ENCODE data around the gene TMPRSS2. TPM values are rescaled to one million over a fixed set of nuclear protein-coding genes. Genes with fewer than 3 reads are reported as not detected.

The TMPRSS2 gene
- 2.6 and 3.0 TPM in 2 replicates for total RNA-seq (2014; rRNA removed; shearing (Covaris generic))

DNA sequence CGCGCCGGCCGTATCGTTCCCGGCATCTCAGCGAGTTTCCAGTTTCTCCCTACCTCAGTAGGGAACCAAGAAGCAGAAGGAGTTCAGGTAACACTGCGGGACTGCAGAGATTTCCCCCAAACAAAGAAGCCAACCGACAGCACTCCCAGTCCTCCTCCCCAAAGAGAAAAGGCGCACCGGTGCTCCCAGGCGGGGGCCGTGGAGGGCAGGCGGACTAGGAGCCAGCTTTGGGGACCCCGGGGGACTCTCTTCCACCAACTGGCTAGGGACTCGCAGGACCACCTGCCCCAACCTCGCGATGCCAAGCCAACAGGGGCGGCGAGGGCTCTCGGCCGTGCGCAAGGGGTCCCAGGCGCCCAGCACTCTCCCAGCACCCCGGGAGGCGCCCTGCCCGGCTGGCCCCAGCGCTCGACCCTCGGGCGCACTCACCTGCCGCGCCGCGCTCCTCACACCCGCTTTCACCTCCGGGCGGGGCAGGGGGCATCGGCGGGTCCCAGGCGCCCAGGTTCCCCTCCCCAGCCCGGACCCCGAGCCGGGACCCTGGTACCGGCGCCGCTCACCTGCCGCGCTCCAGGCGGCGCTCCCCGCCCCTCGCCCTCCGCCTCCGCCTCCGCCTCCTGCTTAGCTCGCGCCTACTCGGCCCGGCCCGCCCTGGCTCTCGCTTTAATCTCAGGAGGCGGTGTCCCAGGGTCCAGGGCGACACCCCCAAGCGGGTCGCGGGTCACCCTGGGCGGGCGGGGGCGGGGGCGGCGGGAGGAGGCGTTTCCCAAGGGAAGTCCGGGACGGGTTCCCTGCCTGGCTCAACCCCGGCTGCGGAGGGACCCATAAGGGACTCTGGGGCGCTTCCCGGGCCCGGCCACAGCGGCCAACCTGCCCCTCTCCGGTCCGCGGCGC is at the start of gene TMPRSS2:
TMPRSS2 (minus strand) TSS at position 638 of the 894 bp plus-strand sequence. CDS start 10,025 bp downstream, outside the sequence.
- Histone ChIP-seq H3K36me3 (replicated peaks; ENCODE audit: control insufficient read depth, insufficient read depth, low read length) (no peaks in the 10 kb centered on the region), H3K27me3 (ENCODE audit: control insufficient read depth, insufficient read depth, low read length) (peaks cover 44% of the 10 kb centered on the region), H3K4me3 (ENCODE audit: insufficient read depth, low read depth, low read length) (peak within 1 kb of the TSS; percentile 77)
- DNase-seq, result peak; percentile 86

DNA sequence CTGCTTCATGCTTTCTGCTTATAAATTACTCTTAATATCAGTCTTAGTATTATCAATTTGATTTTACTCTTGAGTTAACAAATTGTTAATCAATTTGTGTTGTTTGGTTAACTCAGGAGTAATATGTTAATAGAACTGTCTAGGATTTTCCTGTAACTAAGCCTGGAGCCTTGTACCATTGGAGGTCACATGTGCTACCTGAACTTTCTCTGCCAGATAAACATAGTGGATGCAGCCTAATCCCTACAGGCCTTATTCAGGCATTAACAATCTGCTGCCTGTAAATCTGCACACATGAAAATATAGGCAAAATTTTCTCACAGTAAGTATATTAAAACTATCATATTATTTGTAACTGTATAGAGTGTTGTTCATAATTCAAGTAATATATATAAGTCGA is 47.1 kb upstream of the TMPRSS2 start:
- H3K4me3 ChIP-seq (ENCODE audit: insufficient read depth, low read depth, low read length), result no peak overlapping the region

DNA sequence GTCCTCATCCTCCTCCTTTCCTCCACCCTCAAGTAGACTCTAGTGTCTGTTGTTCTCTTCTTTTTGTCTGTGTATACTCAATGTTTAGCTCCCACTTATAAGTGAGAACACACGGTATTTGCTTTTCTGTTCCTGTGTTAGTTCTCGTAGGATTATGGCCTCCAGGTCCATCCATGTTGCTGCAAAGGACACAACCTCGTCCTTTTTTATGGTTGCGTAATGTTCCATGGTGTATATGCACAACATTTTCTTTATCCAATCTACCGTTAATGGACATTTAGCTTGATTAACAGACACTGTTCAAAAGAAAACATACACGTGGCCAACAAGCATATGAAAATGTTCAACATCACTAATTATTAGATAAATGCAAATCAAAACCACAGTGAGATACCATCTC is 44.3 kb upstream of the TMPRSS2 start:
- Histone ChIP-seq H3K27me3 (ENCODE audit: control insufficient read depth, insufficient read depth, low read length) (no peaks in the 10 kb centered on the region), H3K36me3 (replicated peaks; ENCODE audit: control insufficient read depth, insufficient read depth, low read length) (no peaks in the 10 kb centered on the region)
- DNase-seq, result no peak

More for the DNA sequence above, 47.1 kb upstream of the TMPRSS2 start:
- no peaks in the 10 kb centered on the region for H3K27me3 ChIP-seq (ENCODE audit: control insufficient read depth, insufficient read depth, low read length)
- H3K36me3 ChIP-seq (replicated peaks; ENCODE audit: control insufficient read depth, insufficient read depth, low read length), result no peaks in the 10 kb centered on the region
- DNase-seq, result no peak

DNA sequence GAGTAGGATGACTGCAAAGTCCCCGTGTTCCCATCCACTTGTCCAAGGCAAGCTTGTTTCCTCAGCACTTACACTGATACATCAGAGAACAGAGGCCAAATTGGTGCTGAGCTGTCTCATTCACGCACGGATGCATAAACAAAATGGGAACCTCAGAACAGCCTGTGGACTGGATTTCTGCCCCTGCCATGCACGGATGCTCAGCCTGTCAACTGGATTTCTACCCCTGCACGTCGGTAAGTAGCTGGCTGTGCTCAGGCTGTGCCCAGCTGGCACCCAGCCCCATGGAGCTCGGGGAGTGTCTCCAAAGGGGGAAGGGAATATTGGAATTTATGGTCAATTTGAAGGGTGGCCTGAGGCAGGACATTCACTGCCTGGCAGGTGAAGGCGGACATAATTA is 40.8 kb upstream of the TMPRSS2 start:
- Histone ChIP-seq H3K27me3 (ENCODE audit: control insufficient read depth, insufficient read depth, low read length) (no peaks in the 10 kb centered on the region), H3K36me3 (replicated peaks; ENCODE audit: control insufficient read depth, insufficient read depth, low read length) (no peaks in the 10 kb centered on the region), H3K4me3 (ENCODE audit: insufficient read depth, low read depth, low read length) (no peak overlapping the region)
- no peak for DNase-seq

More for the DNA sequence above, 44.3 kb upstream of the TMPRSS2 start:
- H3K4me3 ChIP-seq (ENCODE audit: insufficient read depth, low read depth, low read length), result no peak overlapping the region

DNA sequence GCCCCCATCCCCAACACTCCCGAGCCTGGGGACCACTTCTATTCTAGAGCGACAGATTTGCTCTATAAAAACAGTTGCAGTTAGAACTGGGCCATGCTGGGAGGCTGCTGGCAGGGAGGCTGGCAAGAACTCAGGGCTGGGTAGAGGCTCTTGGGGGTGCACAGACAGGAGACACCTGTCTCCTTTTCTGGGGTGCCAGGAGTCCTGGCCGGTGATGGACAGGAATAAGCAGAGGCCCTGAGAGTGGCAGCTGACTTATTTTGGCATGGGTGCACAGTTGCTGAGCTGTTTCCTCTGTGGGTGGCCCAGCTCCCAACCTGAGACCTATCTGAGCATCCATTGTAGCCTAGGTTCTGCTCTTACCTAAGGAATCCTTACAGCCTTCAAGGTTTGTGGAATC is 39.2 kb upstream of the TMPRSS2 start:
- Histone ChIP-seq H3K27me3 (ENCODE audit: control insufficient read depth, insufficient read depth, low read length) (no peaks in the 10 kb centered on the region), H3K4me3 (ENCODE audit: insufficient read depth, low read depth, low read length) (no peak overlapping the region), H3K36me3 (replicated peaks; ENCODE audit: control insufficient read depth, insufficient read depth, low read length) (no peaks in the 10 kb centered on the region)
- no peak for DNase-seq

DNA sequence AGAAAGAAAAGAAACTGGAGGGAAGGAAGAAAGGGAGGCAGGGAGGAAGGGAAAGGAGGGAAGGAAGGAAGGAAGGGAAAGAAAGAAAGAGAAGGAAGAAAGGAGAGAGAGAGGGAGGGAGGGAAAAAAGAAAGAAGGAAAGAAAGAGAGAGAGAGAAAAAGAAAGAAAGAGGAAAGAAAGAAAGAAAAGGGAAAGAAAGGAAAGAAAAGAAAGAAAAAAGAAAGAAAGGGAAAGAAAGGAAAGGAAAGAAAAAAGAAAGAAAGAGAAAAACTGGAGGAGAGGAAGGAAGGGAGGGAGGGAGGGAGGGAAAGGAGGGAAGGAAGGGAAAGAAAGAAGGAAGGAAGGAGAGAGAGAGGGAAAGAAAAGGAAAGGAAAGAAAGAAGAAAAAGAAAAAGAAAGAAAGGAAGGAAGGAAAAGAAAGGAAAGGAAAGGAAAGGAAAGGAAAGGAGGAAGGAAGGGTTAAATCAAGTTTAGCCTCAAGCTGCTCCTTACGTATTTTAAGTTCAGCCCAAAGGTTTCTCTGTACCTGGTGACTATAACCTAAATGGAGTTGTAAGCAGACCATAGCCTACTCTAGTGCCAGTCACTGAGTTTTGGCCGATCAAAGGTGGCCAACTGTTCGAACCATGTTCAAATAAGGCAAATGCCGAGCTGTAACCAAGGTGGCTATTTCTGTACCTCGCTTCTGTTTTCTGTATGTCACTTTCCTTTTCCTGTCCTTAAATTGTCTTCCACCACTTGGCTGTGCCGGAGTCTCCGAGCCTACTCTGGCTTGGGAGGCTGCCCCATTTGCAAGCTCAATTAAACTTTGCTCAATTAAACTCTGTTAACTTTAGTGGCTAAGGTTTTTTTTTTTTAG is 37.8 kb upstream of the TMPRSS2 start:
- no peak for DNase-seq
- H3K36me3 ChIP-seq (replicated peaks; ENCODE audit: control insufficient read depth, insufficient read depth, low read length), result no peaks in the 10 kb centered on the region
- no peak overlapping the region for H3K4me3 ChIP-seq (ENCODE audit: insufficient read depth, low read depth, low read length)
- no peaks in the 10 kb centered on the region for H3K27me3 ChIP-seq (ENCODE audit: control insufficient read depth, insufficient read depth, low read length)

DNA sequence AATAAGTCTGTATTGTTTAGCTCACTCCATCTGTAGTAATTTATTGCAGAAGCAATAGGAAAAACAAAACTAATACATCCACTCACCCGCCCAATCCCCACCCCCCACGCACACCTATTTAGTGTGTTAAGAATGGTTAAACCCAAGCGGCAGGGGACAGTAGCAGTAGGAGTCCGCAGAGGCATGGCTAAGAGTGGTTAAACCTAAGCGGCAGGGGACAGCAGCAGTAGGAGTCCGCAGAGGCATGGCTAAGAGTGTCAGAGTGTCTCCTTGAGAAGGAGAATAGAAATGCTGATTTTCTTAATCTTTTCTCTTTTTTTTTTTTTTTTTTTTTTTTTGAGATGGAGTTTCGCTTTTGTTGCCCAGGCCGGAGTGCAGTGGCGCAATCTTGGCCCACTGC is 34.8 kb upstream of the TMPRSS2 start:
- DNase-seq, result no peak
- Histone ChIP-seq H3K36me3 (replicated peaks; ENCODE audit: control insufficient read depth, insufficient read depth, low read length) (no peaks in the 10 kb centered on the region), H3K4me3 (ENCODE audit: insufficient read depth, low read depth, low read length) (no peak overlapping the region), H3K27me3 (ENCODE audit: control insufficient read depth, insufficient read depth, low read length) (no peaks in the 10 kb centered on the region)

DNA sequence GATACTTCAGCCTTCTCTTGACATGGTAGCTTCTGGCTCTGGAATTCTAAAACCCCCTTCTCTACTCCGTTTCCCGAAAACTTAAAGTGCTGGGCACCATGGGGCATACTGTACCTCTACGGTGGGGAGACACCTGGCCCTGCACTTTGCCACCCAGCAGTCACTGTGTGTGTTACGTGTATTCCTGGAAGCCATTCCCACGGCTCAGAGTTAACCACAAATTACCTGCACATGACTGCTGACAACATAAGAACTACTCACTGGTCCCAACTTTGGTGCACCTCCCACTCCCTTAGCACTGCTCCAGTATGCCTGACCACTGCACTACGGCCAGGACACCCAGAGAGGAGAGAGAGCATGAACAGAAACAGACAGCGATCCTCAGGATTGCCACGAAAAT is 29.4 kb upstream of the TMPRSS2 start:
- no peaks in the 10 kb centered on the region for H3K36me3 ChIP-seq (replicated peaks; ENCODE audit: control insufficient read depth, insufficient read depth, low read length)
- no peak overlapping the region for H3K4me3 ChIP-seq (ENCODE audit: insufficient read depth, low read depth, low read length)
- no peak for DNase-seq

DNA sequence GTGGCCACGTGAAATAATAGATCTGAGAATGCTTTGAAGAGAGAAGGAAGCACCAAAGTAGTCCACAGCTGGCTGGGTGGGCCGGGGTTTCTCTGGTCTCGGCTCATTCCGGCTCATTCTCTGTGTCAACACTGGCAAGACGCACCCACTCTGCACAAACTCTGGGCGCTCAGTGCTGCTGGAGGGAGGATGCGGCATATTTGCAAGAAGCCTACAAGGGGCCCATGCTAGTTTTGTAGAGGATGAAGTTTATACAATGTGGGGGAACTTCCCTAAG is 28.8 kb upstream of the TMPRSS2 start:
- Histone ChIP-seq H3K36me3 (replicated peaks; ENCODE audit: control insufficient read depth, insufficient read depth, low read length) (no peaks in the 10 kb centered on the region), H3K27me3 (ENCODE audit: control insufficient read depth, insufficient read depth, low read length) (no peaks in the 10 kb centered on the region), H3K4me3 (ENCODE audit: insufficient read depth, low read depth, low read length) (no peak overlapping the region)
- no peak for DNase-seq

More for the DNA sequence above, 29.4 kb upstream of the TMPRSS2 start:
- no peaks in the 10 kb centered on the region for H3K27me3 ChIP-seq (ENCODE audit: control insufficient read depth, insufficient read depth, low read length)

DNA sequence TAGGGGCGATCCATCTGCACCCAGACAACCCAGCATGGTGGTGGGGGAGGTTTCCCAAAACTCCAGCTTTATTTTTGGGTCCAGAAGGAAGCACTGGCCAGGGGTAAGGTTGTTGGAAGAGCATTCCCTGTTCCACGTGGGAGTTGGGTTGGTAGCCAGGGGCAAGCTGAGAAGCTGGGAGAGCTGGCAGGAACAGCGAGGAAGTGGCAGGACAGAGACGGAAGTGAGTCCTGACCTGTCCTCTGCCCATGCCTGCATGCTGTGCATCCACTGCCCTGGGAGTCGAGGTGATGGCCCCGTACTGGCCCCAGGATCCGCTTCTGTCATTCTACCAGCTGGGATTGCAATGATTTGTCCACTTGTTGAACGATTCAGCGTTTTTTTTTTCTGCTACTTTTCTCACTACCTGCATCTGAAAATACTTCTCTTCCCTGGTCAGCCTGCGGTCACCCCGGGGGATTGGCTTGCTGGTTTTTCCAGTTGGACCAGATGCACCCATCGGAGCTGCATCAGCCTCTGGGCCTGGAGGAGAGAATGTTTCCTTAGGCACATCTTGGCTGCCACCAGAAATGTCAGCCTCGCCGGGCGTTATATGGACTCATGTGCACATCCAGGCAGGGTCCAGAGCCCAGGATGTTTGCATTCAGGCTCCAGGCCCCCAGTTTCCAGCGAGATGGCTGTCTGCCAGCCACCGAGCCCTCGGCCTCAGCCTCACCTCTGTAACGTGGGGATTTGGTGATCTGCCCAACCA is 28.3 kb upstream of the TMPRSS2 start:
- no peaks in the 10 kb centered on the region for H3K36me3 ChIP-seq (replicated peaks; ENCODE audit: control insufficient read depth, insufficient read depth, low read length)
- no peak for DNase-seq
- no peak overlapping the region for H3K4me3 ChIP-seq (ENCODE audit: insufficient read depth, low read depth, low read length)
- H3K27me3 ChIP-seq (ENCODE audit: control insufficient read depth, insufficient read depth, low read length), result no peaks in the 10 kb centered on the region

DNA sequence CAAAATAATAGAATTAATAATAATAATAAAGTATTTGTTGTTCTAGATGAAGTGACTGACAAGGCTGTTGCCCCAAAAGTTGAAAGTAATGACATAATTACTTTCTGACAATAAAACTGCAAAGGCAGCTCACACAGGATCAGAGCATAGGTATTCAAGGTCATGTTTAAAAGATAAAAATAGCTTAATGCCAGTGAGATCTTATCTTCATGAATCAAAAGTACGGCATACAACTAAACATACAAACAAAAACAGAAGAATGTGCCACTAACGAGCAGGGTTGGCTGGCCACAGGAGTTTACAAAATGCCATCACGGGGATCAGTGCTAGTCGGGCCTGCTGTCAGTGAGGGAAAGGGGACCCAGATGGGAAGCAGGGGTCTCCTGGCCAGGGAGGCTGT is 22.4 kb upstream of the TMPRSS2 start:
- Histone ChIP-seq H3K4me3 (ENCODE audit: insufficient read depth, low read depth, low read length) (no peak overlapping the region), H3K36me3 (replicated peaks; ENCODE audit: control insufficient read depth, insufficient read depth, low read length) (no peaks in the 10 kb centered on the region), H3K27me3 (ENCODE audit: control insufficient read depth, insufficient read depth, low read length) (no peaks in the 10 kb centered on the region)
- no peak for DNase-seq

DNA sequence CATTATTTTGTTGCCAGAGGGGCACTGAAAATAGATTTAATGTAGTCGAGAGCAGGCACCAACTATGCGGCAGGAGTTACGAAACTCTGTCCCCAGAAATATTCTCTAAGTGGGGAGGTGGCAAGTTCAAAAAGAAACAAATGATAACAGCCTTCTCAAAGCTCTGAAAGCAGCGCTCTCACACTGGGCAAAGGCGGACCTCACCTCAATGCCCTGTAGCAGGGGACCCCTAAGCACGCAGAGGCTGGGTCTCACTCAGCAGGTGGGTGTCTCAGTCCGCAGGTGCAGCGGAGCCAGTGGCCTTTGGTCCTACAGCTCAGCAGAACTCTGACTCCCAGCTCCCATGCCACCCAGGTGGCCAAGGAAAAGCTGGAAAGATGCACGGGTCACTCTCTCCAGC is 21.8 kb upstream of the TMPRSS2 start:
- no peak overlapping the region for H3K4me3 ChIP-seq (ENCODE audit: insufficient read depth, low read depth, low read length)
- DNase-seq, result no peak
- H3K27me3 ChIP-seq (ENCODE audit: control insufficient read depth, insufficient read depth, low read length), result no peaks in the 10 kb centered on the region
- no peaks in the 10 kb centered on the region for H3K36me3 ChIP-seq (replicated peaks; ENCODE audit: control insufficient read depth, insufficient read depth, low read length)

DNA sequence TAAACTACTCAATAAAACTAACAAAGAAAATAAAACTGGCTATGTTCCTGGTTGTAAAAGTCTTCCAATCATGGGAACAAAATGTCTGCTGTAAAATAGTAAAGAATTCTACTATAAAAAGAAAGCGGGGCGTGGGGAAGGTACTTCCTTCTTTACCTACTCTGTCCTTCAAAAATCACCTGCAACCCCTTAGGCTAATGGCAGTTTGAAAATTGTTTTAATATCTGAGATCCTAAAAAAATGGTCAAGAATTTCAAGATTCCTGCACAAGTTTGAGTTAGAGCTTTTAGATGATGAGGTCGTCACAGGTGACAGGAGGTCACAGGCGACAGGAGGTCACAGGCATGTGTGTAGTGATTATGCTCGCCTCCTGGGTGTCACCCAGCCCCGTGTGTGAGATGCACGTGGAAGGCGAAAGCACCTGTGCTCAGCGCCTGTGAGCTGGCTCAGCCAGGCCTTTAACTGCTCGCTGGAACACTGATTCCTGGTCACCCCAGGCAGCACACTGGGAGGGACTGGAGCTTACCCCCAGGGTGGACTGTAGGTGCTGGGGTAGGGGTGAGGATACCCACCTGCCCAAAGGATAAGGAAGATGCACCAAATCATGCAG is 18.6 kb upstream of the TMPRSS2 start:
- H3K4me3 ChIP-seq (ENCODE audit: insufficient read depth, low read depth, low read length), result no peak overlapping the region
- H3K27me3 ChIP-seq (ENCODE audit: control insufficient read depth, insufficient read depth, low read length), result no peaks in the 10 kb centered on the region
- DNase-seq, result no peak
- no peaks in the 10 kb centered on the region for H3K36me3 ChIP-seq (replicated peaks; ENCODE audit: control insufficient read depth, insufficient read depth, low read length)

DNA sequence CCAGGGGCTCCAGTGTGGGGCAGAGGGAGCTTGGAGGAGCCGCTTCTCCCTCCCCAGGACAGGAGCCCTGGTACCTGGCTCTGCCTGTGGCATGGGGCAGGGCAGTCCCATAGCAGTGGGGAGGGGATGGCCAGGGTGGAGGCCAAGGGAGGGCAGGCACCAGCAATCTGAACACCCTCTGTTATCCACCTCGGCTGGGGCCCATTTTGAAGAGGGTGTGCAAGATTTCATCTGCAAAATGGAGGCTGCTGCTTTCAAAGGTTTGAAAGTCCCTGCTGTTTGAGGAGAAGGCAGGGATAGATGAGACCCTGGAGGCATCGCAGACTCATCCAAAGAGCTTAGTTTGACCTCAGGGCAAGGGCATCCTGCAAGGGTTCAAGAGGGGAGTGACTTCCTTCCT is 15.2 kb upstream of the TMPRSS2 start:
- no peaks in the 10 kb centered on the region for H3K36me3 ChIP-seq (replicated peaks; ENCODE audit: control insufficient read depth, insufficient read depth, low read length)

More for the DNA sequence above, 15.2 kb upstream of the TMPRSS2 start:
- no peak for DNase-seq
- Histone ChIP-seq H3K27me3 (ENCODE audit: control insufficient read depth, insufficient read depth, low read length) (no peaks in the 10 kb centered on the region), H3K4me3 (ENCODE audit: insufficient read depth, low read depth, low read length) (no peak overlapping the region)

All from H7 (cell line).